PC-9 (cell line): ENCODE data around the gene CFAP54.

ENCODE experiments used
- CTCF ChIP-seq: fragments of 200-600 bp; sonication (generic); conservative IDR thresholded peaks from 2 replicates; pipeline ENCODE4 v1.6.1; 2017; ENCODE audit warnings: mixed run types, antibody characterized with exemption, mild to moderate bottlenecking, moderate library complexity
- EZH2 ChIP-seq: fragments of 200-600 bp; sonication (generic); IDR thresholded peaks from 2 replicates; pipeline ENCODE4 v1.8.0; 2017; ENCODE audit warnings: antibody characterized with exemption, low read depth

- TF ChIP-seq CTCF: no peak
- TF ChIP-seq EZH2: no peak
Observed at GRCh38 chr12:96501908-96502307, 12.5 kb downstream of the CFAP54 start.
